AG04449 (cell line): Measurements from ENCODE around the gene TXNDC5.

Experiments
- CTCF ChIA-PET: fragments of 350-600 bp; formaldehyde crosslinking; extraction: SDS; loops from one replicate; lab custom pipeline; 2021; ENCODE audit warnings: antibody characterized with exemption; lab: Yijun Ruan, JAX
- POLR2A ChIA-PET: fragments of 400-600, 350-600 bp; formaldehyde crosslinking; extraction: SDS; loops from one replicate; lab custom pipeline; 2020; ENCODE audit warnings: antibody characterized with exemption, inconsistent platforms; lab: Yijun Ruan, JAX
- DNase-seq: peaks from one replicate; pipeline ENCODE4 v3.0.0-alpha.2; 2010; ENCODE audit warnings: low read depth, low spot score
- H3K4me3 ChIP-seq: 2 replicates; pipeline ENCODE4 v1.5.1; 2011; ENCODE audit warnings: low read depth, mild to moderate bottlenecking, control low read depth, low read length
- CTCF ChIP-seq: IDR thresholded peaks from one replicate; pipeline ENCODE4 v1.5.1; 2011; ENCODE audit warnings: mild to moderate bottlenecking, moderate library complexity, low read length, control low read depth, inconsistent platforms; ENCODE audit not compliant: insufficient read depth; ENCODE audit errors: missing control alignments

The TXNDC5 gene

GRCh38 chr6:7912024-7912423 lies 1.4 kb upstream of the TXNDC5 start:
- no peak for TF ChIP-seq CTCF
- H3K4me3 ChIP-seq = no peak overlapping the region
- CTCF ChIA-PET = interaction anchor here (0.6 to 1.8 kb wide), 5 partner anchors 14 to 189 kb away, joined by 3 to 5 read pairs (median 3); no protein-coding TSS in a partner anchor
- POLR2A ChIA-PET = no interaction called here
- DNase-seq = no peak

- peak overlapping the region; percentile 78 for H3K4me3 ChIP-seq
- POLR2A ChIA-PET = no interaction called here
- TF ChIP-seq CTCF = no peak
- DNase-seq = no peak
- CTCF ChIA-PET = interaction anchor here (0.9 to 1.8 kb wide), 4 partner anchors 15 to 189 kb away, joined by 3 to 5 read pairs (median 4); no protein-coding TSS in a partner anchor
Observed at GRCh38 chr6:7911345-7911725, 747 bp upstream of the TXNDC5 start.

GRCh38 chr6:7910298-7910653 lies 312 bp downstream of the TXNDC5 start:
- ChIA-PET CTCF (interaction anchor here (2.9 kb wide), 1 partner anchor 149 kb away, joined by 12 read pairs; no protein-coding TSS in a partner anchor), POLR2A (interaction anchor here (0.8 kb wide), 1 partner anchor 82 kb away, joined by 3 read pairs; no protein-coding TSS in a partner anchor)
- peak overlapping the region; percentile 78 for H3K4me3 ChIP-seq
- no peak for TF ChIP-seq CTCF
- no peak for DNase-seq

- no peak for TF ChIP-seq CTCF
- DNase-seq = no peak
- H3K4me3 ChIP-seq = peak overlapping the region; percentile 78
- ChIA-PET POLR2A (interaction anchor here (0.8 kb wide), 1 partner anchor 83 kb away, joined by 3 read pairs; no protein-coding TSS in a partner anchor), CTCF (interaction anchor here (1.3 to 2.9 kb wide), 3 partner anchors 97 to 187 kb away, joined by 5 to 12 read pairs (median 11); no protein-coding TSS in a partner anchor)
Observed at GRCh38 chr6:7909323-7910276, 988 bp downstream of the TXNDC5 start.

GRCh38 chr6:7907159-7907558 lies 3.4 kb downstream of the TXNDC5 start:
- DNase-seq = no peak
- H3K4me3 ChIP-seq = no peak overlapping the region
- no peak for TF ChIP-seq CTCF
- ChIA-PET CTCF (interaction anchor here (1.4 kb wide), 1 partner anchor 85 kb away, joined by 3 read pairs; no protein-coding TSS in a partner anchor), POLR2A (no interaction called here)

GRCh38 chr6:7906741-7907140 lies 3.8 kb downstream of the TXNDC5 start:
- ChIA-PET CTCF (interaction anchor here (0.7 to 1.4 kb wide), 2 partner anchors 40 to 86 kb away, joined by 3 read pairs; no protein-coding TSS in a partner anchor), POLR2A (interaction anchor here (0.6 kb wide), 1 partner anchor 17 kb away, joined by 3 read pairs; no protein-coding TSS in a partner anchor)
- no peak for TF ChIP-seq CTCF
- no peak for DNase-seq
- no peak overlapping the region for H3K4me3 ChIP-seq
